SKM-1 treated with dmso at 0.1 percent for 144 hours (cell line): ENCODE results near the gene KAT6B.
"Not testable (repeated sequence)": the region's sequence is repeated elsewhere in the genome, so short reads cannot be mapped to it uniquely, and the experiment has no call there.

Experiments
- DNase-seq: peaks from one replicate; lab custom pipeline; 2025; ENCODE audit not compliant: unreplicated experiment; lab: John Stamatoyannopoulos, UW

The KAT6B gene

GRCh38 chr10:74855439-74855838 lies 29.0 kb downstream of the KAT6B start:
- DNase-seq: no peak

GRCh38 chr10:74856940-74857339 lies 30.5 kb downstream of the KAT6B start:
- no peak for DNase-seq

- no peak for DNase-seq
These were observed 31.2 kb downstream of the KAT6B start for GRCh38 chr10:74857586-74857985.

- no peak for DNase-seq
These were observed 33.1 kb downstream of the KAT6B start for GRCh38 chr10:74859546-74859945.

GRCh38 chr10:74862625-74863024 lies 36.2 kb downstream of the KAT6B start:
- no peak for DNase-seq

- peak; percentile 76 for DNase-seq
These were observed 37.2 kb downstream of the KAT6B start for GRCh38 chr10:74863551-74863950.

GRCh38 chr10:74867351-74867750 lies 41.0 kb downstream of the KAT6B start:
- DNase-seq: no peak

GRCh38 chr10:74868392-74868977 lies 42.1 kb downstream of the KAT6B start:
- no peak for DNase-seq

GRCh38 chr10:74869635-74870034 lies 43.2 kb downstream of the KAT6B start:
- no peak for DNase-seq

- no peak for DNase-seq
These were observed 43.8 kb downstream of the KAT6B start for GRCh38 chr10:74870191-74870590.

GRCh38 chr10:74871595-74872382 lies 45.4 kb downstream of the KAT6B start:
- DNase-seq: peak; percentile 13

- no peak for DNase-seq
These were observed 47.5 kb downstream of the KAT6B start for GRCh38 chr10:74873803-74874454.

GRCh38 chr10:74874649-74875048 lies 48.2 kb downstream of the KAT6B start:
- DNase-seq: no peak

- no peak for DNase-seq
These were observed 48.7 kb downstream of the KAT6B start for GRCh38 chr10:74875068-74875467.

- no peak for DNase-seq
These were observed 49.6 kb downstream of the KAT6B start for GRCh38 chr10:74875966-74876365.

GRCh38 chr10:74877054-74877453 lies 50.7 kb downstream of the KAT6B start:
- not testable (repeated sequence) for DNase-seq

GRCh38 chr10:74877898-74878297 lies 51.5 kb downstream of the KAT6B start:
- DNase-seq: no peak

GRCh38 chr10:74880041-74880440 lies 53.6 kb downstream of the KAT6B start:
- DNase-seq: no peak

- DNase-seq: no peak
These were observed 55.0 kb downstream of the KAT6B start for GRCh38 chr10:74881253-74881884.

- no peak for DNase-seq
These were observed 56.0 kb downstream of the KAT6B start for GRCh38 chr10:74882427-74882826.

GRCh38 chr10:74882831-74883230 lies 56.4 kb downstream of the KAT6B start:
- DNase-seq: no peak

GRCh38 chr10:74883428-74883827 lies 57.0 kb downstream of the KAT6B start:
- no peak for DNase-seq
